GM12872 (cell line): Measurements from ENCODE around the gene GRB14.

Experiments used
- TF ChIP-seq, protein P1 (sequence below): IDR thresholded peaks from 3 replicates; pipeline ENCODE4 v1.5.1; 2011; ENCODE audit warnings: low read depth, mild to moderate bottlenecking, low read length, moderate library complexity; ENCODE audit not compliant: insufficient read depth

Gene GRB14

DNA sequence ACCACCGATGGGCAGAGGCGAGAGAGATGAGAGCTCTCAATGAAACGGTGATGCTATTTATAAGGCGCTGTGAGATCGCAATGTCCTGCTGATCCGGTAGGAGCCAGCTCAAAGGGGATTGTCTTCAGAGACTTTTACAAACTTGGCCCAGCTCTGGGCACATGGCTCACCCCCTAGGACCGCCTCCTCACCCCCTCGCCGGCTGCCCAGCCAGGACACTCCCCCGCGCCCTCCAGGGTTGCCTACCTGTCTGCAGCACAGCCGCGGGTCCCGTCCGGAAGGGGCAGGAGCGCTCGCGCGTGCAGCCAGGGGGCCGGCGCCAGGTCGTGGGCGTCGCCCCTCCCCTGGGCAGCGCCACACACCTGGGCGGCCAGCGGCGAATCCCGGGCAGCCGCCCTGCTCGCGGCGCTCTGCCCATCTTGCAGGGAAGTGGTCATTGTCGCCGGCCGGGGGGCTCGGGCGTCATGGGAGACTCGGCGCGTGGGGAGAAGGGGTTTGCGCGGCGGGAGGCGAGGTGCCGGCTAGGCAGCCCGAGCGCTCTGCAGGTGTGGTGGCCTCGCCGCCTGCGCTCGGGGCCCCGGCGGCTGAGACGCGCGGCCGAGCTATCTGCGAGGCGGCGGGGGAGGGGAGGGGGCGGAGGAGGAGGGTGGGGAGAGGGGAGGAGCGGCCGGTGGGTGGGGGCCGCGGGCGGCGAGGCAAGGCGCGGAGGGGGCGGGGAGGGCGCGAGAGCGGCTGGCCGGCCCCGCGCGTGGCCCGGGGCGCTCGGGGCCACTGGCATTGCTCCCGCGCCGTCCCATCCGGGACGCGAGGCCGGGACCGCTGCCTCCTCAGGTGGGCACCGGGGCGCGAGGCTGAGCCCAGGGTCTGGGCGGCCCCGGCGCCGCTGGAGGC, at the start of gene GRB14:
TSS of gene GRB14 (minus strand) at position 610 of the 891 bp plus-strand sequence. CDS start at position 437, 173 bp downstream.
- TF ChIP-seq, protein P1, sequence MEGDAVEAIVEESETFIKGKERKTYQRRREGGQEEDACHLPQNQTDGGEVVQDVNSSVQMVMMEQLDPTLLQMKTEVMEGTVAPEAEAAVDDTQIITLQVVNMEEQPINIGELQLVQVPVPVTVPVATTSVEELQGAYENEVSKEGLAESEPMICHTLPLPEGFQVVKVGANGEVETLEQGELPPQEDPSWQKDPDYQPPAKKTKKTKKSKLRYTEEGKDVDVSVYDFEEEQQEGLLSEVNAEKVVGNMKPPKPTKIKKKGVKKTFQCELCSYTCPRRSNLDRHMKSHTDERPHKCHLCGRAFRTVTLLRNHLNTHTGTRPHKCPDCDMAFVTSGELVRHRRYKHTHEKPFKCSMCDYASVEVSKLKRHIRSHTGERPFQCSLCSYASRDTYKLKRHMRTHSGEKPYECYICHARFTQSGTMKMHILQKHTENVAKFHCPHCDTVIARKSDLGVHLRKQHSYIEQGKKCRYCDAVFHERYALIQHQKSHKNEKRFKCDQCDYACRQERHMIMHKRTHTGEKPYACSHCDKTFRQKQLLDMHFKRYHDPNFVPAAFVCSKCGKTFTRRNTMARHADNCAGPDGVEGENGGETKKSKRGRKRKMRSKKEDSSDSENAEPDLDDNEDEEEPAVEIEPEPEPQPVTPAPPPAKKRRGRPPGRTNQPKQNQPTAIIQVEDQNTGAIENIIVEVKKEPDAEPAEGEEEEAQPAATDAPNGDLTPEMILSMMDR = no peak

DNA sequence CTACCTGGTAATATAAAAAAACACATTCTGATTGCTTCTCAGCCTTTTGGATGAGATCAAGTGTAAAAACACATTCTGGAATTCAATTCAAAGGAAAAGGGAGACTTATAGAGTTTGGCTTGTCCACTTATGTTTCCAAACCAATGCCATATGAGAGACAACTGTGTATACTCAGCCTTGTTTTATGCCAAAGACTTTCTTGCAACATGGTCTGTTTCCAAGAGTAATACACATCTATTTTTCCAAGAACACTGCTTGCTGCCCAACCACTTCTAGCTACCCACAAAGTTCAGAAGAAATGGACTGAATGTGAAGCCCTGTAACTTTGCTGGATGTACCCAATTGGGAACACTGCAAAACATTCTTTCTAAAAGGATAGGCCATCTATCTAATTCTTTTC, 48.0 kb upstream of the GRB14 start:
- TF ChIP-seq, protein P1 = no peak

DNA sequence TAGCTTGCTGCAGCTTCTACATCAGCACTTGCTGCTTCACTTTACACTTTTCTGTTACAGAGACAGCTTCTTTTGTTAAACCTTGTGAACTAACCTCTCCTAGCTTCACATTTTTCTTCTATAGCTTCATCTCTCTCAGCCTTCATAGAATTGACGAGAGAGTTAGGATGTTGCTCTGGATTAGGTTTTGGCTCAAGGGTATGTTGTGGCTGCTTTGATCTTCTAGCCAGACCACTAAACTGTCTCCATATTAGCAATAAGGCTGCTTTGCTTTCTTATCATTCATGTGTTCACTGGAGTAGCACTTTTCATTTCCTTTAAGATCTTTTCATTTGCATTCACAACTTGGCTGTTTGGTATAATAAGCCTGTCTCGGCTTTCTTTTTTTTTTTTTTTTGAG, 46.3 kb upstream of the GRB14 start:
- TF ChIP-seq, protein P1 = no peak

DNA sequence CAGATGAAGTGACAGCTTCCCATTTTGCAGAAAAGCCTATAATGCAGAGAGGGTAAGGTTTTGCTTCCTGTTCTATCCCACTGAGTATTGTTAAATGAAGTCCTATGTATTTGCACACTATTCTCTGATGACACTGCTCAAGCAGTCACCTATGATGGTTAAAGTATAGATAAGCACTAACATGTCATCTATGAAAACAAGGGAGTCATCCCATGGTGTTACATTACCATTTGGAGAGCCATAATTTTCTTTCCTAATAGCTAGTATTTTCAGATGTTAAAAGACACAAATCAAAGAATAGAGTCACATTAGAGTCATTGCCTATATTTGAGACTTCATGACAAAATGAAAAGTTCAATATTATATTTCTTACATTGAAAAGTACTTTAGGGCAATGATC, 42.8 kb upstream of the GRB14 start:
- TF ChIP-seq, protein P1 = no peak

DNA sequence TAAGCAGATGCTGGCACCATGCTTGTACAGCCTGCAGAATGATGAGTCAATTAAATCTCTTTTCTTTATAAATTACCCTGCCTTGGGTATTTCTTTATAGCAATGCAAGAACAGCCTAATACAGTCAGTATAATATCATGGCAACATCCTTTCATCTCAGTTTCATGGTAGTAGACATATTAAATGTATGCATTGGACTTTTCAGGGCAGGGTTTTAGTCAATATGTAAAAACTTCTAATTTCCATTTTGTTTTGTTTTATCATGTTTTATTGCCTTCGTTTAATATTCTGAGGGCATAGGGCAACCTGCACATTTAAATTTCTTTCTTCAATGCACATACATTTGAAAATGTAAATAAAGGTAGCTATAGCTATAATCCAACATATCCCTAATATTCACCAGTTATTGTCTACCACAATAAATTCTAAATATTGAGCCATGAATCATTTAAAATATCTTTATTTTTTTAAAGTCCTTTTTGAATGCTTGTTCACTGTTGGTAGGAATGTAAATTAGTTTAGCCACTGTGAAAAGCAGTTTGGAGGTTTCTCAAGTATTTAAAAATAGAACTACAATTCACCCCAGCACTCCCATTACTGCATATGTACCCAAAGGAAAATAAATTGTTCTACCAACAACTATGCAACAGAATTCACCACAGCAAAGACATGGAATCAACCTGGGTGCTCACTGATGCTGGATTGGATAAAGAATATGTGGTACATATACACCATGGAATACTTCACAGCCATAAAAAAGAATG, 41.8 kb upstream of the GRB14 start:
- TF ChIP-seq, protein P1 = no peak

DNA sequence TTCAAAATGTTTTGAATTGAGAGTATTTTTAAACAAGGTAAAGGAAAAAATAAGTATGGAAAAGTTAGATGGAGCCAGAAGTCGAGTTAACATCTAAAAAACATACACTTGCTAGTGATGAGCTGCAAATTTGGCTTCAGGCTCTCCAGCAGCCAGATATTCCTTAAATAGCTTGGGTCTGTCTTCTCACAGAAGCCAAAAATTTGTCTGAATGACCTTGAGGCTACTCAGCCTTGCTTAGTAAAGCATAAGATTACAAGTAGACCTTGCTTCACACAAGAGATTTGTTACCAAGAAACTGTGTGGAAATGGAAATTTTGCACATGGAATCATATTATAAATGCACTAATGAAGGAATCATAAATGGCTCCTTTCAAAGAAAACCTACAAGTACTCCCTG, 40.8 kb upstream of the GRB14 start:
- TF ChIP-seq, protein P1 = no peak

DNA sequence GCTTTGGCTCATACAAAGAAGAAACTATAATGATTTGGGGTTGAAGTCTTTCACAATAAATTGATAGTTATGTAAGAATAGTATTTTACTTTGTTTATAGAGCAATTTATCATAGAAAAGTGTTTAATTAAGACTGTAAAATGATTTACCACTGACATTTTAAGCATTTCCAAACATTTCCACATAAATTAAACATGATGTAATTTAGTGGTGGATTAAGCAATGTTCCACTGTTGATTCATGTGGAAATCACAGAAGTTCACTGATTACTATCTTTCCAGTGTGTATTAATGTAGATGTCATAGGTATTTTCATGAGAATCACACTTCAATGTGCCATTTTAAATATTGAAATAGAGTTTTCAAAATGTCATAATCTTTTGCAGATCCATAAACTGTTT, 40.1 kb upstream of the GRB14 start:
- TF ChIP-seq, protein P1 = no peak
